NT2/D1 (cell line): ENCODE results near the gene TIAM1.

Source experiments
- DNase-seq: peaks from one replicate; pipeline ENCODE4 v3.0.0-alpha.2; 2011; ENCODE audit warnings: low read depth, low spot score
- H3K27me3 ChIP-seq: 2 replicates; pipeline ENCODE4 v1.6.0; 2011; ENCODE audit warnings: mild to moderate bottlenecking; ENCODE audit not compliant: insufficient read length, insufficient read depth
- H3K36me3 ChIP-seq: 2 replicates; pipeline ENCODE4 v1.6.1; 2011; ENCODE audit warnings: mild to moderate bottlenecking, low read length, mixed read lengths; ENCODE audit not compliant: insufficient read depth, insufficient read length
- H3K4me1 ChIP-seq: 2 replicates; pipeline ENCODE4 v1.5.1; 2011; ENCODE audit not compliant: insufficient read depth, insufficient read length
- H3K4me3 ChIP-seq: 2 replicates; pipeline ENCODE4 v1.5.1; 2011; ENCODE audit warnings: low read depth; ENCODE audit not compliant: insufficient read length
- H3K9ac ChIP-seq: 2 replicates; pipeline ENCODE4 v1.6.0; 2011; ENCODE audit warnings: low read depth; ENCODE audit not compliant: insufficient read length
- H3K9me3 ChIP-seq: 2 replicates; pipeline ENCODE4 v1.5.1; 2011; ENCODE audit warnings: mild to moderate bottlenecking, low read length; ENCODE audit not compliant: insufficient read depth
- SUZ12 ChIP-seq: IDR thresholded peaks from 2 replicates; pipeline ENCODE4 v1.6.1; 2011; ENCODE audit not compliant: insufficient read length, insufficient read depth; ENCODE audit errors: extremely low read depth
- YY1 ChIP-seq: IDR thresholded peaks from 2 replicates; pipeline ENCODE4 v1.6.1; 2011; ENCODE audit not compliant: insufficient read length, insufficient read depth
- ZNF274 ChIP-seq: IDR thresholded peaks from 2 replicates; pipeline ENCODE4 v1.6.1; 2011; ENCODE audit warnings: mild to moderate bottlenecking, low read depth, low read length

The TIAM1 gene

DNA sequence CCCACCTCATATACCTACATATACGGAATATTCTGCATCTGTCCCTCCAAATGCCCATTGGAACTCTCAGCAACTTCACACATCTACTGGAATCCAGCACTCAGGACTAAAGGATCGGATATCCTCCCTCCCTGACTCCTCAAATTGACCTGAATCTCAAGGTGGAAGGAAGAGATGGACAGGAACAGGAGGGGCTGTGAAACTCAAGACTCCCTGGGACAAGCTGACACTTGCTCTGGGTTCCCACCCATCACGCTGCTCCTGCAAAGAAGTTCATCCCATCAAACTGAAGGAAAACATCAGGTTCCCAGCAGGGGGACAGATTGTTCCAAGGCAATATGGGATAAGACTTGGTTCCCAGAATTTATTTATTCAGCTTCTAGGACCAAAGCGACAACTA, 30.3 kb upstream of the TIAM1 start:
- no peaks in the 10 kb centered on the region for H3K9me3 ChIP-seq
- no peaks in the 10 kb centered on the region for H3K4me1 ChIP-seq
- H3K27me3 ChIP-seq = no peaks in the 10 kb centered on the region
- H3K4me3 ChIP-seq = no peak overlapping the region
- no peak for TF ChIP-seq YY1
- TF ChIP-seq ZNF274 = no peak
- no peak for TF ChIP-seq SUZ12
- DNase-seq = no peak
- H3K9ac ChIP-seq = no peak overlapping the region
- no peaks in the 10 kb centered on the region for H3K36me3 ChIP-seq

DNA sequence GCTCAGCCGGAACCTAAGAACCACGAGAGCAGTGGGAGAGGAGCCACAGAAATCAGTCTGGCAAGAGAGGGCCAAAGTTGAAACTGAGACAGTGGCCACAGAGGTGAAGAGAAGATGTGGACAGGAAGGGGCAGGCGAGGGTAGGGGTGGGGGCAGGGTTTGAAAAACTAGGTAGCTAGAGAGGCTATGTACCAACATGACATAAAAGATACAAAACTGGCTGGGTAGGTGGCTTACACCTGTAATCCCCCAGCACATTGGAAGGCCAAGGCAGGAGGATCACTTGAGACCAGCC, 28.4 kb upstream of the TIAM1 start:
- no peak overlapping the region for H3K9ac ChIP-seq
- no peaks in the 10 kb centered on the region for H3K27me3 ChIP-seq

DNA sequence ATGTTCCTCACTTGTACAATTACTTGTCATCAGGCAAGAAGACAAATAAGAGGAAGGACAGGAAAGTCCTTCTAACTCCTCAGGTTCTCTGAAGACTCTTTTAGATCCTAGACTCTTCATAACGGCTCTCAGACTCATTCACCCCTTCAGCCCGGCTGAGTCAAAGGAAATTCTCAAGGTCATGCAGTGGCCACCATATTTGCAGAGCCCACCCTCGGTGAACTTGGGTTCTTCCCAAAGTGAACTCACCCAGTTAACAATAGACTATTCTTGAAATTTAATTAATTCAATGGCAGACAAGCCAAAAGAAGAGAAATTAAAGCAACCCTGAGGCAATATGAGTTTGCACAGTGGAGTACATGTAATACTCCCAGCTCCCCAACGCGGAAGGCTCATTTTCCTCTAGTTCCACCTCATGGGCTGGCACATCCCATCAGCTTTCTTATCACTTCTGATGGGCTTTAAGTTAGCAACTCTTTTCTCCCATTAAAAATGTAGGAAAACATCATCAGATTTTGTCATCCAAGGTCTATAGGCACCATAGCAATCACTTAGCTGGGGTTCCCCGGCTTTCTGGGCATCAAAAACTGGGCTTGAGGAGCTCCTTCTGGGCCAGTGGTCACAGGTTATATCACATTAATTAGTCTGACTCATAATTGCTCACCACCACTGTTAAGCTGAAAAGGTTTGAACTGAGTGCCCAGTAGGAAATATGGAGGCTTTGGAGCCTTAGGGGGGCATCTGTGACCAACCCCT, 27.8 kb upstream of the TIAM1 start:
- no peak for DNase-seq
- no peak overlapping the region for H3K9ac ChIP-seq
- H3K9me3 ChIP-seq = no peaks in the 10 kb centered on the region
- no peaks in the 10 kb centered on the region for H3K4me1 ChIP-seq
- H3K36me3 ChIP-seq = no peaks in the 10 kb centered on the region
- TF ChIP-seq YY1 (no peak), ZNF274 (no peak), SUZ12 (no peak)
- H3K4me3 ChIP-seq = no peak overlapping the region
- no peaks in the 10 kb centered on the region for H3K27me3 ChIP-seq

More for the DNA sequence above, 28.4 kb upstream of the TIAM1 start:
- Histone ChIP-seq H3K4me3 (no peak overlapping the region), H3K36me3 (no peaks in the 10 kb centered on the region), H3K4me1 (no peaks in the 10 kb centered on the region), H3K9me3 (no peaks in the 10 kb centered on the region)
- TF ChIP-seq YY1 = no peak
- TF ChIP-seq SUZ12 = no peak
- no peak for TF ChIP-seq ZNF274
- no peak for DNase-seq

DNA sequence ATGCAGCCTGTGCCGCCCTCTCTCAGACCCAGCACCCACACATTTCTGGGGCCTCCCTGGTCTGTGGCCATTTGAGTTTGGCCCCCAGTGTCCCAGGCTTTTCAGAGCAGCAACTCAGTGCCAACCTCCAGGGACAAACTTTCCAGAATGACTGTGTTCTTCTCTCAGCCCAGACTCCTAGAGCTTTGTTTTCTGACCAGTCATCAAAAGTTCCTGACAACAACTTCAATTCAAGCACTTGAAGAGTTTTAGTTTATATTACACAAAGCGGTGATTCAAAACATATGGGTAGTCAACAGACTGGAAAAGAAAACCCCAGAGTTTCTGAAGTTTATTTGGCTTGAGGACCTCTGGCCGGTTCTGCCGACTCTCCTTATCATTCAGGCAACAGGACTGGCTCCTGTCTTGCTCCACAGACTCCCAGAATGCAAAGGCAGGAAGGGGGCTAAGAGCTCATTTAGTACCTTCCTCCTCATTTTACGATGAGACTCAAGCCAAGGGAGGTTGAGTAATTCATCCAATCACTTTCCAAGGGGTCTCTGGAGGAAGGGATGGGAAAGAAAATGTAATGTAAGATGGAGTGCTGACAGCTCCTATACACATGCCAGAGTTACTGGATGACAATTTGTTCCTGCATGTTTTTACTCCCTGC, 27.0 kb upstream of the TIAM1 start:
- Histone ChIP-seq H3K27me3 (no peaks in the 10 kb centered on the region), H3K4me3 (no peak overlapping the region), H3K9ac (no peak overlapping the region), H3K36me3 (no peaks in the 10 kb centered on the region), H3K9me3 (no peaks in the 10 kb centered on the region), H3K4me1 (no peaks in the 10 kb centered on the region)
- TF ChIP-seq SUZ12 (no peak), ZNF274 (no peak), YY1 (no peak)
- no peak for DNase-seq

DNA sequence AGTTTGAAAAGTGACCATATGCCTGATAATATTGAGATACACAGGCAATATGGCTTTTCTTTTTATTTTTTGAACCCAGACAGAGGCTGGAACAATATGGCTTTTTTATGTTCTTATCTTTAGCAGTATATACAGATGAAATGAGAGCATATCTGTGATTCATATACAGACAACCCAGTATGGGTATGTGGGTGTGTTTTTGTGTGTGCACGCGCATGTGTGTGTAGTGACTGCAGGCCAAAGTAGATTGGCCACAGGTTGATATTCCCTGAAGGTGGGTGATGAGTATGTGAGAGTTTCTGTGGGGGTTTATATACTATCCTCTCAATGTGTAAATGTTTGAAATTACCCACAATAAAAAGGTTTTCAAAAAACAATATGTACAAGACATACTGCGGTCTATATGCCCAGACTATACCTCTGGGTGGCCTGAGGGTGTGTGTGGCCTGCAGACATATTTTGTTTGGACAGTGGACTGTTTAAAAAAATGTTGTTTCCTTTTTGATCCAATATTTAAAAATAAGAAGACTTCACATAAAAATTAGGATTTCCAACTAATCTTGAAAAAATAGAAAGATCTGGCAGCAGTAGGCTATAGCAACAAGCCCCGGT, 26.3 kb upstream of the TIAM1 start:
- no peak for TF ChIP-seq SUZ12
- TF ChIP-seq YY1 = no peak
- no peak for TF ChIP-seq ZNF274
- DNase-seq = no peak
- Histone ChIP-seq H3K4me1 (no peaks in the 10 kb centered on the region), H3K9me3 (no peaks in the 10 kb centered on the region), H3K27me3 (no peaks in the 10 kb centered on the region), H3K9ac (no peak overlapping the region), H3K4me3 (no peak overlapping the region), H3K36me3 (no peaks in the 10 kb centered on the region)

DNA sequence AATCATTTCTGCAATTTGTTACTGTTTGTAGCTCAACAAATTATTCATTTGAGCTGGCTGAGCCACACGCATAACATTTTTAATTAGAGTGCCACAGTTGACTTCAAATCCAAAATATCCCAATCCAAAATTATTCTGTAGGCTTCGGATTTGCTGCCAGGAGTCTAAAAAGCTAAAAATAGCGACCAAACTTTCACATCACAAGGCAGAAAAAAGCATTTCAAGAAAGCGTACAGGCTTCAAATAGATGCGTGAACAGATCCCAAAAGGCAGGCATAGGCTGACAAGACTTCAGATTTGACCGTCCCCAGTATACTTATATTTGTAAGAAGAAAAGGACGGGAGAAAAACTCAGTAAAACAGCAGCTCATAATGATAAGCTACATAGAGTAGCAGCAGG, 24.3 kb upstream of the TIAM1 start:
- Histone ChIP-seq H3K9ac (no peak overlapping the region), H3K36me3 (no peaks in the 10 kb centered on the region), H3K9me3 (no peaks in the 10 kb centered on the region), H3K4me3 (no peak overlapping the region), H3K4me1 (no peaks in the 10 kb centered on the region), H3K27me3 (no peaks in the 10 kb centered on the region)
- no peak for TF ChIP-seq ZNF274
- no peak for TF ChIP-seq SUZ12
- no peak for TF ChIP-seq YY1
- DNase-seq = no peak

DNA sequence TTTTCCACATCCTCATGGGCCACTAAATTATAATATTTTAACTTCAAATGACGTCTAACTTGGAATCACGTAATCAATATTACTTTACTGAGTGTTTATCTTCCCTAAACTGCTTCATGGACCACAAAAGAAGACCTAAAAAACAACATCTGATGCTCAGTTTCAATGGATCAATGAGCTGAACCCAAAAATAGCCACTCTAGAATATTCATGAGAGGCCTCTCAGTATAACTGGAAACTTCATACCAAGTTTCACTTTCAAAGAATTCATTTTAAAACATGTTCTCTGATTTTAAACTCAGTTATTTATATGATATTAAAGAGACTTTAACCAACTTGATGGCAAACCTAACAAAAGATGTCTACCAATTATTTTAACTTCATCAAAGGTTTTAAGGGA, 23.7 kb upstream of the TIAM1 start:
- no peak for TF ChIP-seq SUZ12
- no peak for TF ChIP-seq ZNF274
- TF ChIP-seq YY1 = no peak
- Histone ChIP-seq H3K9me3 (no peaks in the 10 kb centered on the region), H3K9ac (no peak overlapping the region), H3K27me3 (no peaks in the 10 kb centered on the region), H3K4me1 (no peaks in the 10 kb centered on the region), H3K36me3 (no peaks in the 10 kb centered on the region), H3K4me3 (no peak overlapping the region)
- DNase-seq = no peak
